Measurements from ENCODE around the gene AGBL1.

AGBL1 gene

GRCh38 chr15:86706813-86707212, 627.1 kb downstream of the AGBL1 start:
- TF ChIP-seq YY1 (IDR thresholded peaks at IDR 0.05; ENCODE audit: low read depth) (no peak), EGR1 (IDR thresholded peaks at IDR 0.05) (no peak), TCF12 (IDR thresholded peaks at IDR 0.05; ENCODE audit: low read depth) (no peak), TAF1 (IDR thresholded peaks at IDR 0.05; ENCODE audit: low read depth) (no peak), USF1 (IDR thresholded peaks at IDR 0.05) (no peak), REST (IDR thresholded peaks at IDR 0.05; ENCODE audit: low read depth) (no peak), CREB1 (IDR thresholded peaks at IDR 0.05; ENCODE audit: low read depth) (no peak), ZBTB7A (IDR thresholded peaks at IDR 0.05; ENCODE audit: low read depth) (no peak), RAD21 (IDR thresholded peaks at IDR 0.05; ENCODE audit: low read depth) (no peak), FOXM1 (IDR thresholded peaks at IDR 0.05; ENCODE audit: borderline replicate concordance, low read depth) (no peak), TEAD4 (IDR thresholded peaks at IDR 0.05) (no peak), CEBPB (IDR thresholded peaks at IDR 0.05) (no peak), NFIC (IDR thresholded peaks at IDR 0.05) (no peak), EP300 (IDR thresholded peaks at IDR 0.05; ENCODE audit: borderline replicate concordance) (no peak)
- TF ChIP-seq, protein P1, sequence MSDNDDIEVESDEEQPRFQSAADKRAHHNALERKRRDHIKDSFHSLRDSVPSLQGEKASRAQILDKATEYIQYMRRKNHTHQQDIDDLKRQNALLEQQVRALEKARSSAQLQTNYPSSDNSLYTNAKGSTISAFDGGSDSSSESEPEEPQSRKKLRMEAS (IDR thresholded peaks at IDR 0.05), result no peak

DNA sequence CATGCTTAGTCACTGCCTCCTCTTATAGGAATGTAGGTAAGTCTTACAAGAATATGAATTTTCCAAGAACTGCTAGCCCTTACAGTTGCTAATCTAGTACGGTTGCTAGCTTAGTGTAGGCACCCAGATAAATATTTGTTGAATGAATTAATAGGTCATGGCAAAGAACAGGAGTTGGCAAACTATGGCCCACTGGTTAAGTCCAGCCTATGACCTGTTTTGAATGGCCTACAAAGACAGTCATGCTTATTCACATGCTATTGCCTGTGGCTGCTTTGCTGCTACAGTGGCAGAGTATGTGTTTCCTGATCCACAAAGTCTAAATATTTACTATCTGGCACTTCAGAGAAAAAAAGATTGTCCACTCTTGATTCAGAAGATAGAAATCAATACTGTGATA, 631.8 kb downstream of the AGBL1 start:
- TF ChIP-seq USF1 (IDR thresholded peaks at IDR 0.05) (no peak), REST (IDR thresholded peaks at IDR 0.05; ENCODE audit: low read depth) (no peak), FOXM1 (IDR thresholded peaks at IDR 0.05; ENCODE audit: borderline replicate concordance, low read depth) (no peak), ZBTB7A (IDR thresholded peaks at IDR 0.05; ENCODE audit: low read depth) (no peak), NFIC (IDR thresholded peaks at IDR 0.05) (no peak), YY1 (IDR thresholded peaks at IDR 0.05; ENCODE audit: low read depth) (no peak), TEAD4 (IDR thresholded peaks at IDR 0.05) (no peak), TAF1 (IDR thresholded peaks at IDR 0.05; ENCODE audit: low read depth) (no peak), CREB1 (IDR thresholded peaks at IDR 0.05; ENCODE audit: low read depth) (no peak), EP300 (IDR thresholded peaks at IDR 0.05; ENCODE audit: borderline replicate concordance) (no peak), RAD21 (IDR thresholded peaks at IDR 0.05; ENCODE audit: low read depth) (no peak), TCF12 (IDR thresholded peaks at IDR 0.05; ENCODE audit: low read depth) (no peak), CEBPB (IDR thresholded peaks at IDR 0.05) (no peak), EGR1 (IDR thresholded peaks at IDR 0.05) (no peak)
- TF ChIP-seq, protein P1 (IDR thresholded peaks at IDR 0.05), result no peak

GRCh38 chr15:86714241-86714640, 634.6 kb downstream of the AGBL1 start:
- no peak for TF ChIP-seq REST (IDR thresholded peaks at IDR 0.05; ENCODE audit: low read depth)
- TF ChIP-seq CEBPB (IDR thresholded peaks at IDR 0.05), result no peak
- no peak for TF ChIP-seq CREB1 (IDR thresholded peaks at IDR 0.05; ENCODE audit: low read depth)
- TF ChIP-seq TAF1 (IDR thresholded peaks at IDR 0.05; ENCODE audit: low read depth), result no peak
- no peak for TF ChIP-seq RAD21 (IDR thresholded peaks at IDR 0.05; ENCODE audit: low read depth)
- no peak for TF ChIP-seq EP300 (IDR thresholded peaks at IDR 0.05; ENCODE audit: borderline replicate concordance)
- TF ChIP-seq TCF12 (IDR thresholded peaks at IDR 0.05; ENCODE audit: low read depth), result no peak
- TF ChIP-seq USF1 (IDR thresholded peaks at IDR 0.05), result no peak
- TF ChIP-seq NFIC (IDR thresholded peaks at IDR 0.05), result no peak
- TF ChIP-seq, protein P1 (IDR thresholded peaks at IDR 0.05), result no peak
- TF ChIP-seq EGR1 (IDR thresholded peaks at IDR 0.05), result no peak

- TF ChIP-seq, protein P1 (IDR thresholded peaks at IDR 0.05), result no peak
- no peak for TF ChIP-seq USF1 (IDR thresholded peaks at IDR 0.05)
- no peak for TF ChIP-seq EP300 (IDR thresholded peaks at IDR 0.05; ENCODE audit: borderline replicate concordance)
- no peak for TF ChIP-seq TCF12 (IDR thresholded peaks at IDR 0.05; ENCODE audit: low read depth)
- no peak for TF ChIP-seq NFIC (IDR thresholded peaks at IDR 0.05)
- TF ChIP-seq RAD21 (IDR thresholded peaks at IDR 0.05; ENCODE audit: low read depth), result no peak
- TF ChIP-seq YY1 (IDR thresholded peaks at IDR 0.05; ENCODE audit: low read depth), result no peak
- TF ChIP-seq ZBTB7A (IDR thresholded peaks at IDR 0.05; ENCODE audit: low read depth), result no peak
- TF ChIP-seq FOXM1 (IDR thresholded peaks at IDR 0.05; ENCODE audit: borderline replicate concordance, low read depth), result no peak
- TF ChIP-seq REST (IDR thresholded peaks at IDR 0.05; ENCODE audit: low read depth), result no peak
- no peak for TF ChIP-seq TAF1 (IDR thresholded peaks at IDR 0.05; ENCODE audit: low read depth)
- no peak for TF ChIP-seq EGR1 (IDR thresholded peaks at IDR 0.05)
- no peak for TF ChIP-seq TEAD4 (IDR thresholded peaks at IDR 0.05)
- TF ChIP-seq CREB1 (IDR thresholded peaks at IDR 0.05; ENCODE audit: low read depth), result no peak
- TF ChIP-seq CEBPB (IDR thresholded peaks at IDR 0.05), result no peak
These were observed 646.0 kb downstream of the AGBL1 start for GRCh38 chr15:86725628-86726027.

Data from Ishikawa (cell line).